Liver (tissue), 9 donors: ENCODE results near the gene PARD3. TPM values are rescaled to one million over a fixed set of nuclear protein-coding genes. Genes with fewer than 3 reads are reported as not detected.

Experiments
- DNase-seq: peaks from one replicate; pipeline ENCODE4 v3.0.0-alpha.2; 2017; ENCODE audit warnings: low spot score
- H3K27ac ChIP-seq, 2 donors: one replicate each; pipeline ENCODE4 v1.7.0; 2013; ENCODE audit warnings: inconsistent platforms in 2 of 2, low read length in 2 of 2, control low read depth in 1 of 2, low read depth in 1 of 2, mild to moderate bottlenecking in 1 of 2
- H3K27me3 ChIP-seq, 4 donors: one replicate each; pipeline versions ENCODE4 v1.6.1 to v1.7.0; 2013; ENCODE audit warnings: low read length in 3 of 4, inconsistent platforms in 1 of 4, mild to moderate bottlenecking in 1 of 4, moderate library complexity in 1 of 4; ENCODE audit not compliant: control insufficient read depth in 4 of 4, insufficient read depth in 4 of 4
- H3K36me3 ChIP-seq, 4 donors: one replicate each; pipeline versions ENCODE4 v1.6.1 to v1.7.0; 2013; ENCODE audit warnings: low read length in 3 of 4, mild to moderate bottlenecking in 3 of 4, low read depth in 1 of 4, moderate library complexity in 1 of 4; ENCODE audit not compliant: control insufficient read depth in 4 of 4, insufficient read depth in 3 of 4
- H3K4me1 ChIP-seq, 4 donors: one replicate each; pipeline versions ENCODE4 v1.6.1 to v1.7.0; 2013; ENCODE audit warnings: low read length in 3 of 4, mild to moderate bottlenecking in 3 of 4, moderate library complexity in 1 of 4; ENCODE audit not compliant: control insufficient read depth in 4 of 4, insufficient read depth in 4 of 4
- H3K4me3 ChIP-seq, 3 donors: one replicate each; pipeline versions ENCODE4 v1.6.1 to v1.7.0; 2013; ENCODE audit warnings: low read length in 3 of 3, control low read depth in 1 of 3, low read depth in 1 of 3, mild to moderate bottlenecking in 1 of 3
- H3K9ac ChIP-seq, 2 donors: one replicate each; pipeline ENCODE4 v1.7.0; 2013; ENCODE audit warnings: low read length in 2 of 2, mild to moderate bottlenecking in 2 of 2, moderate library complexity in 2 of 2, control low read depth in 1 of 2, low read depth in 1 of 2
- H3K9me3 ChIP-seq, 4 donors: one replicate each; pipeline versions ENCODE4 v1.6.1 to v1.7.0; 2013; ENCODE audit warnings: low read length in 3 of 4; ENCODE audit not compliant: control insufficient read depth in 4 of 4
- EGR1 ChIP-seq, 2 donors: IDR thresholded peaks; 2 replicates each; pipeline ENCODE4 v1.6.1; 2016 to 2018; ENCODE audit warnings: antibody characterized with exemption in 2 of 2, low read depth in 2 of 2
- FOXA1 ChIP-seq: IDR thresholded peaks from 2 replicates; pipeline ENCODE4 v1.6.1; 2016; ENCODE audit warnings: antibody characterized with exemption
- FOXA2 ChIP-seq: IDR thresholded peaks from 2 replicates; pipeline ENCODE4 v1.6.1; 2016; ENCODE audit warnings: antibody characterized with exemption
- GABPA ChIP-seq, 2 donors: IDR thresholded peaks in 1 of 2; conservative IDR thresholded peaks in 1 of 2; 2 replicates each; pipeline ENCODE4 v1.6.1; 2016; ENCODE audit warnings: antibody characterized with exemption in 2 of 2, mild to moderate bottlenecking in 1 of 2, moderate library complexity in 1 of 2
- HNF4A ChIP-seq, 2 donors: conservative IDR thresholded peaks; 2 replicates each; pipeline ENCODE4 v1.6.1; 2016; ENCODE audit warnings: antibody characterized with exemption in 2 of 2, mild to moderate bottlenecking in 2 of 2
- HNF4G ChIP-seq: IDR thresholded peaks from 2 replicates; pipeline ENCODE4 v1.6.1; 2016; ENCODE audit warnings: antibody characterized with exemption
- JUND ChIP-seq, 2 donors: IDR thresholded peaks; 2 replicates each; pipeline ENCODE4 v1.6.1; 2016; ENCODE audit warnings: antibody characterized with exemption in 2 of 2
- NR2F2 ChIP-seq: IDR thresholded peaks from 2 replicates; pipeline ENCODE4 v1.6.1; 2016; ENCODE audit warnings: antibody characterized with exemption
- RAD21 ChIP-seq, 2 donors: IDR thresholded peaks; 2 replicates each; pipeline ENCODE4 v1.6.1; 2016; ENCODE audit warnings: antibody characterized with exemption in 2 of 2, mild to moderate bottlenecking in 2 of 2
- RXRA ChIP-seq, 2 donors: IDR thresholded peaks; 2 replicates each; pipeline ENCODE4 v1.6.1; 2017 to 2018; ENCODE audit warnings: antibody characterized with exemption in 2 of 2, mild to moderate bottlenecking in 1 of 2
- TAF1 ChIP-seq: conservative IDR thresholded peaks from 2 replicates; pipeline ENCODE4 v1.6.1; 2016; ENCODE audit warnings: antibody characterized with exemption, mild to moderate bottlenecking
- YY1 ChIP-seq: IDR thresholded peaks from 2 replicates; pipeline ENCODE4 v1.6.1; 2016; ENCODE audit warnings: antibody characterized with exemption, mild to moderate bottlenecking
- whole genome bisulfite sequencing: extraction: QIAGEN DNeasy Blood & Tissue Kit; methylation state at CpG from one replicate; pipeline ENCODE4 v1.1.7; 2013; 5-methylcytosine and 5-hydroxymethylcytosine counted together
- polyA plus RNA-seq, 2 donors: library from polyadenylated mRNA; stranded (reverse) in 1 of 2; unstranded in 1 of 2; fragments of 200-250 nt in 1 of 2; fragments of >200 nt in 1 of 2; fragmentation: Nextera tagmentation in 1 of 2; extraction: Ambion mirVana in 1 of 2; gene quantifications; one replicate each; pipeline versions ENCODE4 v1.2.1 to v1.2.3, GENCODE V29; 2013 to 2015
- total RNA-seq, 2 donors: library from RNA; depleted of rRNA; stranded (reverse); fragments of >200 nt; gene quantifications; one replicate each; pipeline ENCODE4 v1.2.3, GENCODE V29; 2014
- TF ChIP-seq, protein P1 (sequence below): IDR thresholded peaks from 2 replicates; pipeline ENCODE4 v1.6.1; 2016; ENCODE audit warnings: antibody characterized with exemption, mild to moderate bottlenecking
- TF ChIP-seq, protein P2 (sequence below): IDR thresholded peaks from 2 replicates; pipeline ENCODE4 v1.6.1; 2016; ENCODE audit warnings: antibody characterized with exemption
- TF ChIP-seq, protein P3 (sequence below): IDR thresholded peaks from 2 replicates; pipeline ENCODE4 v1.6.1; 2016; ENCODE audit warnings: antibody characterized with exemption
- TF ChIP-seq, protein P4 (sequence below): IDR thresholded peaks from 2 replicates; pipeline ENCODE4 v1.6.1; 2016; ENCODE audit warnings: antibody characterized with exemption
- TF ChIP-seq, protein P5 (sequence below): fragments of 150-350 bp; IDR thresholded peaks from 2 replicates; pipeline ENCODE4 v1.5.1; 2017; ENCODE audit warnings: improper control_type of control experiment, low read depth, low read length; ENCODE audit not compliant: missing input control
- donor health status: healthy.
- donor health status: healthy.
- donor health status: healthy.
- donor health status: healthy.
- donor health status: healthy.

Gene PARD3
- total and polyA plus RNA-seq, 4 donors, result 12.3 to 43.8 (median 13.5) TPM

DNA sequence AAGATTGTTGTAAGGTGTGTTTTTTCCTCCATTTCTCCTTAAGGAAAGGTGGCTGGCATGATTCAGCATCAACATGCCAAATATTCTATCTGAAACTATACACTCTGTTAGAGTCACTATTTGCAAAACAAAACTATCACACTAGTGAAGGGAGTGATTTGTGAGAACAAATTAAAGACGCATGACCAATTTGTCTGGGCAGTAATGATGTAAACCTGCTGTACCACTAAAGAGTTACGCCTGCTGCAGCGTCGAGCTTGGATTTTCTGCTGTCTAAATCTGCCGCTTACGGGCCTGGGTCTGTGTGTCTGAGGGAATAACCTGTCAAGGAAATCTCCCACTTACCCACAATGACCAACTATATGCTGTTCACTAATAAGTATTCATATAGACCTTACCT lies 648.3 kb downstream of the PARD3 start:
- no peak for TF ChIP-seq RXRA (IDR thresholded peaks at IDR 0.05)
- TF ChIP-seq FOXA2, result no peak
- TF ChIP-seq, protein P1, sequence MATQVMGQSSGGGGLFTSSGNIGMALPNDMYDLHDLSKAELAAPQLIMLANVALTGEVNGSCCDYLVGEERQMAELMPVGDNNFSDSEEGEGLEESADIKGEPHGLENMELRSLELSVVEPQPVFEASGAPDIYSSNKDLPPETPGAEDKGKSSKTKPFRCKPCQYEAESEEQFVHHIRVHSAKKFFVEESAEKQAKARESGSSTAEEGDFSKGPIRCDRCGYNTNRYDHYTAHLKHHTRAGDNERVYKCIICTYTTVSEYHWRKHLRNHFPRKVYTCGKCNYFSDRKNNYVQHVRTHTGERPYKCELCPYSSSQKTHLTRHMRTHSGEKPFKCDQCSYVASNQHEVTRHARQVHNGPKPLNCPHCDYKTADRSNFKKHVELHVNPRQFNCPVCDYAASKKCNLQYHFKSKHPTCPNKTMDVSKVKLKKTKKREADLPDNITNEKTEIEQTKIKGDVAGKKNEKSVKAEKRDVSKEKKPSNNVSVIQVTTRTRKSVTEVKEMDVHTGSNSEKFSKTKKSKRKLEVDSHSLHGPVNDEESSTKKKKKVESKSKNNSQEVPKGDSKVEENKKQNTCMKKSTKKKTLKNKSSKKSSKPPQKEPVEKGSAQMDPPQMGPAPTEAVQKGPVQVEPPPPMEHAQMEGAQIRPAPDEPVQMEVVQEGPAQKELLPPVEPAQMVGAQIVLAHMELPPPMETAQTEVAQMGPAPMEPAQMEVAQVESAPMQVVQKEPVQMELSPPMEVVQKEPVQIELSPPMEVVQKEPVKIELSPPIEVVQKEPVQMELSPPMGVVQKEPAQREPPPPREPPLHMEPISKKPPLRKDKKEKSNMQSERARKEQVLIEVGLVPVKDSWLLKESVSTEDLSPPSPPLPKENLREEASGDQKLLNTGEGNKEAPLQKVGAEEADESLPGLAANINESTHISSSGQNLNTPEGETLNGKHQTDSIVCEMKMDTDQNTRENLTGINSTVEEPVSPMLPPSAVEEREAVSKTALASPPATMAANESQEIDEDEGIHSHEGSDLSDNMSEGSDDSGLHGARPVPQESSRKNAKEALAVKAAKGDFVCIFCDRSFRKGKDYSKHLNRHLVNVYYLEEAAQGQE, result no peak
- no peak for TF ChIP-seq NR2F2
- TF ChIP-seq, protein P2, sequence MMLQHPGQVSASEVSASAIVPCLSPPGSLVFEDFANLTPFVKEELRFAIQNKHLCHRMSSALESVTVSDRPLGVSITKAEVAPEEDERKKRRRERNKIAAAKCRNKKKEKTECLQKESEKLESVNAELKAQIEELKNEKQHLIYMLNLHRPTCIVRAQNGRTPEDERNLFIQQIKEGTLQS, result no peak
- TF ChIP-seq EGR1 (IDR thresholded peaks at IDR 0.05; ENCODE audit: low read depth in 2 of 2), result no peak
- no peak for TF ChIP-seq RAD21 (IDR thresholded peaks at IDR 0.05)
- TF ChIP-seq, protein P3, sequence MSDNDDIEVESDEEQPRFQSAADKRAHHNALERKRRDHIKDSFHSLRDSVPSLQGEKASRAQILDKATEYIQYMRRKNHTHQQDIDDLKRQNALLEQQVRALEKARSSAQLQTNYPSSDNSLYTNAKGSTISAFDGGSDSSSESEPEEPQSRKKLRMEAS, result no peak
- TF ChIP-seq YY1, result no peak
- TF ChIP-seq, protein P4, sequence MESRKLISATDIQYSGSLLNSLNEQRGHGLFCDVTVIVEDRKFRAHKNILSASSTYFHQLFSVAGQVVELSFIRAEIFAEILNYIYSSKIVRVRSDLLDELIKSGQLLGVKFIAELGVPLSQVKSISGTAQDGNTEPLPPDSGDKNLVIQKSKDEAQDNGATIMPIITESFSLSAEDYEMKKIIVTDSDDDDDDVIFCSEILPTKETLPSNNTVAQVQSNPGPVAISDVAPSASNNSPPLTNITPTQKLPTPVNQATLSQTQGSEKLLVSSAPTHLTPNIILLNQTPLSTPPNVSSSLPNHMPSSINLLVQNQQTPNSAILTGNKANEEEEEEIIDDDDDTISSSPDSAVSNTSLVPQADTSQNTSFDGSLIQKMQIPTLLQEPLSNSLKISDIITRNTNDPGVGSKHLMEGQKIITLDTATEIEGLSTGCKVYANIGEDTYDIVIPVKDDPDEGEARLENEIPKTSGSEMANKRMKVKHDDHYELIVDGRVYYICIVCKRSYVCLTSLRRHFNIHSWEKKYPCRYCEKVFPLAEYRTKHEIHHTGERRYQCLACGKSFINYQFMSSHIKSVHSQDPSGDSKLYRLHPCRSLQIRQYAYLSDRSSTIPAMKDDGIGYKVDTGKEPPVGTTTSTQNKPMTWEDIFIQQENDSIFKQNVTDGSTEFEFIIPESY, result no peak
- TF ChIP-seq, protein P5, sequence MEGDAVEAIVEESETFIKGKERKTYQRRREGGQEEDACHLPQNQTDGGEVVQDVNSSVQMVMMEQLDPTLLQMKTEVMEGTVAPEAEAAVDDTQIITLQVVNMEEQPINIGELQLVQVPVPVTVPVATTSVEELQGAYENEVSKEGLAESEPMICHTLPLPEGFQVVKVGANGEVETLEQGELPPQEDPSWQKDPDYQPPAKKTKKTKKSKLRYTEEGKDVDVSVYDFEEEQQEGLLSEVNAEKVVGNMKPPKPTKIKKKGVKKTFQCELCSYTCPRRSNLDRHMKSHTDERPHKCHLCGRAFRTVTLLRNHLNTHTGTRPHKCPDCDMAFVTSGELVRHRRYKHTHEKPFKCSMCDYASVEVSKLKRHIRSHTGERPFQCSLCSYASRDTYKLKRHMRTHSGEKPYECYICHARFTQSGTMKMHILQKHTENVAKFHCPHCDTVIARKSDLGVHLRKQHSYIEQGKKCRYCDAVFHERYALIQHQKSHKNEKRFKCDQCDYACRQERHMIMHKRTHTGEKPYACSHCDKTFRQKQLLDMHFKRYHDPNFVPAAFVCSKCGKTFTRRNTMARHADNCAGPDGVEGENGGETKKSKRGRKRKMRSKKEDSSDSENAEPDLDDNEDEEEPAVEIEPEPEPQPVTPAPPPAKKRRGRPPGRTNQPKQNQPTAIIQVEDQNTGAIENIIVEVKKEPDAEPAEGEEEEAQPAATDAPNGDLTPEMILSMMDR, result no peak
- no peak for TF ChIP-seq FOXA1
- no peak for TF ChIP-seq GABPA (IDR thresholded peaks at IDR 0.05 in 1 of 2, conservative IDR thresholded peaks at IDR 0.05 in 1 of 2)
- no peak for TF ChIP-seq HNF4G
- no peak for TF ChIP-seq JUND (IDR thresholded peaks at IDR 0.05)
- TF ChIP-seq TAF1, result no peak
- TF ChIP-seq HNF4A (conservative IDR thresholded peaks at IDR 0.05), result no peak
- peaks cover 0 to 15% (median 0%) of the 10 kb centered on the region in 4 donors for H3K4me1 ChIP-seq
- H3K9me3 ChIP-seq, result no peaks in the 10 kb centered on the region
- H3K27ac ChIP-seq, result no peak overlapping the region
- H3K36me3 ChIP-seq, result peaks cover 0 to 2% (median 0%) of the 10 kb centered on the region in 4 donors
- 89% methylated on average over 6 of the region's 6 CpGs for WGBS
- no peak overlapping the region for H3K9ac ChIP-seq
- DNase-seq, result no peak
- no peaks in the 10 kb centered on the region for H3K27me3 ChIP-seq
- no peak overlapping the region for H3K4me3 ChIP-seq
